GM23248 (cell line): ENCODE measurements around the gene WDR54.

Source experiments
- EZH2 ChIP-seq: fragments of 200-600 bp; sonication (generic); IDR thresholded peaks from 2 replicates; pipeline ENCODE4 v1.6.1; 2018; ENCODE audit warnings: antibody characterized with exemption, mild to moderate bottlenecking; ENCODE audit not compliant: insufficient read depth, poor library complexity, severe bottlenecking
- EZH2phosphoT487 ChIP-seq: fragments of 200-600 bp; sonication (generic); IDR thresholded peaks from 2 replicates; pipeline ENCODE4 v1.6.1; 2018; ENCODE audit warnings: antibody characterized with exemption, moderate library complexity, mild to moderate bottlenecking, low read depth; ENCODE audit not compliant: insufficient read depth

DNA sequence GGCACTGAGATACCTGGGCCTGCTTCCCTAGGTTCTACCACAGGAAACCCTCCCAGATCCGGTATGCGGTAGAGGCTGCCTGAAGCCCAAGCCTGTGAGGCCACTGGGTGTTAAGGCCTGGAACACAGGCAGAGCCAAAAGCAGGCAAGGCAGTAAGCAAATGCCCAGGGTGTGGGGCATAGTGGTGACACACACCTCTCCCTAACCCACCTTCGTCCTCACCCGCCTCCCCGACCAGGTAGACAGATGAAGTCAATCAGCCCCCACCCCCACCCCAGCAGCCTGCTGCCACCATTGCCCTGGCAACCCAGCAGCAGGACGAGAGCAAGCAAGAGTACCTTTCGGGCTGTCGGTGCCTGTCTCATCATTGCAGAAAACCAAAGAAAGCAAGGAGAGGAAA, 47.5 kb upstream of the WDR54 start:
- TF ChIP-seq EZH2 (no peak), EZH2phosphoT487 (no peak)
